Stomach smooth muscle (tissue), 2 donors: ENCODE measurements around the gene LRRC27.

Source experiments
- H3K27ac ChIP-seq: one replicate; pipeline ENCODE4 v1.7.0; 2013; ENCODE audit warnings: mild to moderate bottlenecking, low read length, inconsistent platforms
- H3K27me3 ChIP-seq, 2 donors: one replicate each; pipeline ENCODE4 v1.7.0; 2013; ENCODE audit warnings: low read length in 2 of 2; ENCODE audit not compliant: insufficient read depth in 2 of 2, control insufficient read depth in 1 of 2
- H3K36me3 ChIP-seq, 2 donors: one replicate each; pipeline ENCODE4 v1.7.0; 2013; ENCODE audit warnings: low read length in 2 of 2; ENCODE audit not compliant: control insufficient read depth in 2 of 2, insufficient read depth in 2 of 2
- H3K4me1 ChIP-seq: one replicate; pipeline ENCODE4 v1.7.0; 2013; ENCODE audit warnings: low read length; ENCODE audit not compliant: control insufficient read depth, insufficient read depth
- H3K4me3 ChIP-seq, 2 donors: one replicate each; pipeline ENCODE4 v1.7.0; 2013; ENCODE audit warnings: low read length in 2 of 2
- H3K9ac ChIP-seq, 2 donors: one replicate each; pipeline ENCODE4 v1.7.0; 2013; ENCODE audit warnings: low read length in 2 of 2, mild to moderate bottlenecking in 1 of 2
- H3K9me3 ChIP-seq, 2 donors: one replicate each; pipeline ENCODE4 v1.7.0; 2013; ENCODE audit warnings: low read length in 2 of 2; ENCODE audit not compliant: control insufficient read depth in 2 of 2
- donor health status: healthy.
- donor health status: Pancreatic carcinoma.

LRRC27 gene

GRCh38 chr10:132425757-132426155 is 93.8 kb downstream of the LRRC27 start:
- H3K36me3 ChIP-seq, result peaks cover 3 to 12% of the 10 kb centered on the region in 2 donors
- H3K4me3 ChIP-seq, result no peak overlapping the region
- peaks cover 39% of the 10 kb centered on the region for H3K4me1 ChIP-seq
- H3K27me3 ChIP-seq, result no peaks in the 10 kb centered on the region
- H3K9me3 ChIP-seq, result no peaks in the 10 kb centered on the region
- no peak overlapping the region for H3K9ac ChIP-seq
- no peak overlapping the region for H3K27ac ChIP-seq

GRCh38 chr10:132427006-132427771 is 95.2 kb downstream of the LRRC27 start:
- Histone ChIP-seq H3K4me3 (no peak overlapping the region), H3K27ac (no peak overlapping the region), H3K9ac (no peak overlapping the region), H3K27me3 (no peaks in the 10 kb centered on the region), H3K4me1 (peaks cover 25% of the 10 kb centered on the region), H3K36me3 (peaks cover 3 to 12% of the 10 kb centered on the region in 2 donors), H3K9me3 (no peaks in the 10 kb centered on the region)

- Histone ChIP-seq H3K4me3 (no peak overlapping the region), H3K9ac (no peak overlapping the region), H3K36me3 (peaks cover 3 to 12% of the 10 kb centered on the region in 2 donors), H3K9me3 (no peaks in the 10 kb centered on the region), H3K27ac (no peak overlapping the region), H3K27me3 (no peaks in the 10 kb centered on the region), H3K4me1 (peaks cover 17% of the 10 kb centered on the region)
Measured at GRCh38 chr10:132427939-132428367, 96.0 kb downstream of the LRRC27 start.

- Histone ChIP-seq H3K4me1 (peaks cover 11% of the 10 kb centered on the region), H3K27me3 (no peaks in the 10 kb centered on the region), H3K9ac (no peak overlapping the region), H3K9me3 (no peaks in the 10 kb centered on the region), H3K36me3 (peaks cover 3 to 12% of the 10 kb centered on the region in 2 donors), H3K27ac (no peak overlapping the region), H3K4me3 (no peak overlapping the region)
Measured at GRCh38 chr10:132428486-132428995, 96.5 kb downstream of the LRRC27 start.
